ENCODE results near the gene SPDYE17. TPM values are rescaled to one million over a fixed set of nuclear protein-coding genes. Genes with fewer than 3 reads are reported as not detected.
"Not testable (repeated sequence)": the region's sequence is repeated elsewhere in the genome, so short reads cannot be mapped to it uniquely, and the experiment has no call there.

SPDYE17 gene
- total and polyA plus RNA-seq, 2 of the 4 experiments (the other 2 are of a cell fraction): not detected

GRCh38 chr7:77079624-77080023, 47.5 kb upstream of the SPDYE17 start:
- H2BK15ac ChIP-seq (ENCODE audit: low read depth, low read length); H4K5ac ChIP-seq (ENCODE audit: low read depth, low read length); H2AK9ac ChIP-seq (replicated peaks; ENCODE audit: low read depth, low read length, poor library complexity); BruUV-seq (replicated peaks); H4K8ac ChIP-seq (ENCODE audit: low read depth in 2 of 2, low read length in 2 of 2); H2BK120ac ChIP-seq (ENCODE audit: low read depth, low read length); H3K27me3 ChIP-seq (ENCODE audit: control insufficient read depth, insufficient read depth, low read length); H2BK20ac ChIP-seq (ENCODE audit: low read depth, low read length); H3K23ac ChIP-seq (ENCODE audit: low read depth, low read length); DNase-seq; H3K27ac ChIP-seq (ENCODE audit: insufficient read depth, low read length); H2AK5ac ChIP-seq (ENCODE audit: low read depth, low read length); H4K91ac ChIP-seq (ENCODE audit: insufficient read depth, low read depth, low read length); H3K9me1 ChIP-seq (ENCODE audit: insufficient read depth, low read length); ATAC-seq (ENCODE audit: low read depth); H3K36me3 ChIP-seq (ENCODE audit: control insufficient read depth, insufficient read depth, low read length); H3K56ac ChIP-seq (ENCODE audit: extremely low read depth, insufficient read depth, low read length); intact Hi-C loops (cut with micrococcal nuclease); H3K4me3 ChIP-seq (ENCODE audit: insufficient read depth, low read depth, low read length); POLR2A ChIA-PET (ENCODE audit: unreplicated experiment); H3K9me3 ChIP-seq (ENCODE audit: control insufficient read depth, insufficient read depth, low read length); H3K4ac ChIP-seq (ENCODE audit: low read depth, low read length); H3K4me1 ChIP-seq (ENCODE audit: control insufficient read depth, insufficient read depth, low read length); dilution Hi-C loops (cut with HindIII; ENCODE audit: low sequenced_read_pairs, unreplicated experiment); H3K79me1 ChIP-seq (ENCODE audit: low read depth in 1 of 2, low read length in 2 of 2); H3K18ac ChIP-seq (ENCODE audit: low read depth, low read length); H2AFZ ChIP-seq (replicated peaks; ENCODE audit: low read length, poor library complexity); H2BK5ac ChIP-seq (ENCODE audit: low read depth, low read length, poor library complexity, severe bottlenecking); H3K4me2 ChIP-seq (ENCODE audit: low read depth, low read length); in situ Hi-C loops (cut with MboI; ENCODE audit: low sequenced_read_pairs); H3K14ac ChIP-seq (replicated peaks; ENCODE audit: low read depth, low read length); H3K9ac ChIP-seq (ENCODE audit: low read depth, low read length); CTCF ChIA-PET; H4K20me1 ChIP-seq (ENCODE audit: insufficient read depth, low read length): not testable (repeated sequence)
- no CpG with 5 or more reads among the region's 5 CpGs for WGBS, 2 experiments (ENCODE audit: extremely low coverage in 2 of 2, insufficient read length in 1 of 2)

GRCh38 chr7:77079112-77079511, 47.0 kb upstream of the SPDYE17 start:
- H3K36me3 ChIP-seq (ENCODE audit: control insufficient read depth, insufficient read depth, low read length); H4K20me1 ChIP-seq (ENCODE audit: insufficient read depth, low read length); CTCF ChIA-PET; intact Hi-C loops (cut with micrococcal nuclease); H2AFZ ChIP-seq (replicated peaks; ENCODE audit: low read length, poor library complexity); H3K4me3 ChIP-seq (ENCODE audit: insufficient read depth, low read depth, low read length); H3K9me1 ChIP-seq (ENCODE audit: insufficient read depth, low read length); H3K27me3 ChIP-seq (ENCODE audit: control insufficient read depth, insufficient read depth, low read length); H2BK15ac ChIP-seq (ENCODE audit: low read depth, low read length); DNase-seq; BruUV-seq (replicated peaks); H3K79me1 ChIP-seq (ENCODE audit: low read depth in 1 of 2, low read length in 2 of 2); H3K56ac ChIP-seq (ENCODE audit: extremely low read depth, insufficient read depth, low read length); H2BK120ac ChIP-seq (ENCODE audit: low read depth, low read length); H2BK5ac ChIP-seq (ENCODE audit: low read depth, low read length, poor library complexity, severe bottlenecking); H3K27ac ChIP-seq (ENCODE audit: insufficient read depth, low read length); H3K4me1 ChIP-seq (ENCODE audit: control insufficient read depth, insufficient read depth, low read length); H2AK5ac ChIP-seq (ENCODE audit: low read depth, low read length); POLR2A ChIA-PET (ENCODE audit: unreplicated experiment); H2BK20ac ChIP-seq (ENCODE audit: low read depth, low read length); H2AK9ac ChIP-seq (replicated peaks; ENCODE audit: low read depth, low read length, poor library complexity); H4K91ac ChIP-seq (ENCODE audit: insufficient read depth, low read depth, low read length); ATAC-seq (ENCODE audit: low read depth); H3K18ac ChIP-seq (ENCODE audit: low read depth, low read length); H3K9me3 ChIP-seq (ENCODE audit: control insufficient read depth, insufficient read depth, low read length); H3K14ac ChIP-seq (replicated peaks; ENCODE audit: low read depth, low read length); dilution Hi-C loops (cut with HindIII; ENCODE audit: low sequenced_read_pairs, unreplicated experiment); in situ Hi-C loops (cut with MboI; ENCODE audit: low sequenced_read_pairs); H3K9ac ChIP-seq (ENCODE audit: low read depth, low read length); H4K5ac ChIP-seq (ENCODE audit: low read depth, low read length); H3K4ac ChIP-seq (ENCODE audit: low read depth, low read length); H3K23ac ChIP-seq (ENCODE audit: low read depth, low read length); H4K8ac ChIP-seq (ENCODE audit: low read depth in 2 of 2, low read length in 2 of 2); H3K4me2 ChIP-seq (ENCODE audit: low read depth, low read length): not testable (repeated sequence)

Measured in IMR-90 (cell line).